Subcutaneous abdominal adipose tissue (tissue), 5 donors: ENCODE results near the gene KREMEN1.

Experiments used
- H3K27ac ChIP-seq: one replicate; pipeline ENCODE4 v1.7.0; 2013; ENCODE audit warnings: low read depth, mild to moderate bottlenecking, inconsistent platforms, low read length, moderate library complexity
- H3K27me3 ChIP-seq, 5 donors: one replicate each; pipeline ENCODE4 v1.7.0; 2013; ENCODE audit warnings: low read length in 5 of 5, inconsistent platforms in 1 of 5; ENCODE audit not compliant: control insufficient read depth in 5 of 5, insufficient read depth in 4 of 5
- H3K36me3 ChIP-seq, 5 donors: one replicate each; pipeline ENCODE4 v1.7.0; 2013; ENCODE audit warnings: low read length in 5 of 5; ENCODE audit not compliant: control insufficient read depth in 5 of 5, insufficient read depth in 5 of 5
- H3K4me1 ChIP-seq, 5 donors: one replicate each; pipeline ENCODE4 v1.7.0; 2013; ENCODE audit warnings: low read length in 5 of 5, mild to moderate bottlenecking in 3 of 5, moderate library complexity in 1 of 5; ENCODE audit not compliant: control insufficient read depth in 5 of 5, insufficient read depth in 5 of 5
- H3K4me3 ChIP-seq, 5 donors: one replicate each; pipeline ENCODE4 v1.7.0; 2013; ENCODE audit warnings: low read length in 5 of 5, low read depth in 1 of 5
- H3K9ac ChIP-seq, 5 donors: one replicate each; pipeline ENCODE4 v1.7.0; 2013; ENCODE audit warnings: low read length in 5 of 5, mild to moderate bottlenecking in 4 of 5, moderate library complexity in 3 of 5
- H3K9me3 ChIP-seq, 5 donors: one replicate each; pipeline ENCODE4 v1.7.0; 2013; ENCODE audit warnings: low read length in 5 of 5; ENCODE audit not compliant: control insufficient read depth in 5 of 5
- donor health status: healthy.
- donor health status: healthy.
- donor health status: healthy.
- donor health status: healthy.
- donor health status: healthy.

The KREMEN1 gene

DNA sequence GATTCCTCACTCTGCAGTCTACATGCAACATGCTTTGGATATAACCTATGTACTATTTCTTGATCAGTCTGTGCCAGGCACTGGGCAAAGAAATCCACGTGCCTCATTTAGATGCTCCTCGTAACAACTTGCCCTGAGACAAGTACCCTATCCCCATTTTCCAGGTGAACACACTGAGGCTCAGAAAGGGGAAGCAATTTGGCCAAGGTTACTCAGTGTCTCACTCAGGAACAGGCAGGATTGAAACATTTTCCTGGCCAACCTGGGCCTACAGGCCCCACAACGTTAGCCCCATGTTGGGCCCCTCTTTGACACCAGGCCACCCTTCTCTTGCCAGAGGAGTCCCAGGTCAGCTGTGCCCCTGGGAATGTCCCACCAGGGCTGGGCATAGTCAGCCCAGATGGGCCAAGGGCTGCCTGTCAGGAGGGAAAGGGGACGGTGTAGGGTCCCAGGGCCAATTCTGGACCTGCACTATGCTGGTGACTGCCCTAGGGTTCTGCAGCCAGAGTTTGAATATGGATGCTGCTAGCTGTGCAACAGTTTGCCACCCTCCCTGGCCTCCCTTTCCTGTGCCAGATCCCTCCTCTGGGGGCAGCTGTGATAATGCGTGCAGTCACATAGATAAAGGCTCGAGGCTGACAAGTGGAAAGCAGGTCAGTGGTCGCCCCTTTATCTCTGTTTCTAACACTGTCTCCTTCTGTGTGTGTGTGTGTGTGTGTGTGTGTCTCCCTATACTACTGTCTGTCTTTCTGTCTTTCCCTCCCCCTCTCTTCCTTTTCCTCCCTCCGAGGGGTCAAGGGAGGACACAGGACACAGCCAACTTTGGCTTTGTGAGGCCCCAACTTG, 122.5 kb downstream of the KREMEN1 start:
- H3K9me3 ChIP-seq, result peaks cover 0 to 2% (median 0%) of the 10 kb centered on the region in 5 donors

GRCh38 chr22:29195964-29196666, 123.3 kb downstream of the KREMEN1 start:
- no peaks in the 10 kb centered on the region for H3K36me3 ChIP-seq
- no peak overlapping the region for H3K27ac ChIP-seq
- no peak overlapping the region for H3K9ac ChIP-seq
- no peak overlapping the region for H3K4me3 ChIP-seq
- no peaks in the 10 kb centered on the region for H3K27me3 ChIP-seq
- H3K9me3 ChIP-seq, result peaks cover 0 to 2% (median 0%) of the 10 kb centered on the region in 5 donors
- peaks cover 0 to 4% (median 0%) of the 10 kb centered on the region in 5 donors for H3K4me1 ChIP-seq

More for the DNA sequence above, 122.5 kb downstream of the KREMEN1 start:
- Histone ChIP-seq H3K4me1 (peaks cover 0 to 4% (median 0%) of the 10 kb centered on the region in 5 donors), H3K27ac (no peak overlapping the region), H3K27me3 (no peaks in the 10 kb centered on the region), H3K4me3 (no peak overlapping the region), H3K36me3 (no peaks in the 10 kb centered on the region), H3K9ac (no peak overlapping the region)

GRCh38 chr22:29197096-29197495, 124.3 kb downstream of the KREMEN1 start:
- Histone ChIP-seq H3K27me3 (no peaks in the 10 kb centered on the region), H3K4me1 (peaks cover 0 to 9% (median 7%) of the 10 kb centered on the region in 5 donors), H3K9me3 (peaks cover 0 to 2% (median 0%) of the 10 kb centered on the region in 5 donors), H3K9ac (no peak overlapping the region), H3K36me3 (no peaks in the 10 kb centered on the region), H3K4me3 (no peak overlapping the region), H3K27ac (no peak overlapping the region)

- no peak overlapping the region for H3K4me3 ChIP-seq
- peaks cover 0 to 2% (median 0%) of the 10 kb centered on the region in 5 donors for H3K9me3 ChIP-seq
- H3K27ac ChIP-seq, result no peak overlapping the region
- H3K9ac ChIP-seq, result no peak overlapping the region
- H3K27me3 ChIP-seq, result no peaks in the 10 kb centered on the region
- H3K36me3 ChIP-seq, result no peaks in the 10 kb centered on the region
- peaks cover 0 to 20% (median 15%) of the 10 kb centered on the region in 5 donors for H3K4me1 ChIP-seq
Observed at GRCh38 chr22:29198240-29198639, 125.4 kb downstream of the KREMEN1 start.

GRCh38 chr22:29199702-29200400, 127.0 kb downstream of the KREMEN1 start:
- Histone ChIP-seq H3K4me1 (peaks cover 0 to 24% (median 15%) of the 10 kb centered on the region in 5 donors), H3K9ac (no peak overlapping the region), H3K4me3 (no peak overlapping the region), H3K27ac (no peak overlapping the region), H3K9me3 (no peaks in the 10 kb centered on the region), H3K27me3 (no peaks in the 10 kb centered on the region), H3K36me3 (no peaks in the 10 kb centered on the region)

DNA sequence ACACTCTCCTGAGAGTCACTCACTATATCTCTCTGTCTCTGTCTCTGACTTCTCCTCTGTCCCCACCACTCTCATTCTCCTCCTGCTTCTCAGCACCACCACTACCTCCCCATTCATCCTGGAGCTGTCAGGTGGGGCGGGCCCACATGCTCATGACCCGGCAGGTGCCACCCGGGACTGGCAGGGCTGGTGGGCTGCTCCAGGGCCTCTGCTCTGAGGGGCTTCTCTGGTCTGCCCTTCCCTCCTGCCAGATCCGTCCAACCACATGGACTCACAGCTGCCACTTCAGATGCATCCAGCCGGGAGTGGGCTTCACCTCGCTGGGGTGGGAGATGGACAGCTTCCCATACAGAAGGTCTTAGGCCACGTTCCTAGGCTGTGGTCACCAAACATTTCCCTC, 128.1 kb downstream of the KREMEN1 start:
- H3K27ac ChIP-seq, result no peak overlapping the region
- H3K9ac ChIP-seq, result no peak overlapping the region
- no peaks in the 10 kb centered on the region for H3K9me3 ChIP-seq
- H3K4me1 ChIP-seq, result peaks cover 0 to 31% (median 19%) of the 10 kb centered on the region in 5 donors
- H3K27me3 ChIP-seq, result no peaks in the 10 kb centered on the region
- no peak overlapping the region for H3K4me3 ChIP-seq
- H3K36me3 ChIP-seq, result no peaks in the 10 kb centered on the region

- H3K36me3 ChIP-seq, result no peaks in the 10 kb centered on the region
- H3K27me3 ChIP-seq, result peaks cover 0 to 8% (median 6%) of the 10 kb centered on the region in 5 donors
- H3K9ac ChIP-seq, result no peak overlapping the region
- no peak overlapping the region for H3K4me3 ChIP-seq
- no peak overlapping the region for H3K27ac ChIP-seq
- peaks cover 0 to 38% (median 25%) of the 10 kb centered on the region in 5 donors for H3K4me1 ChIP-seq
- H3K9me3 ChIP-seq, result no peaks in the 10 kb centered on the region
Observed at GRCh38 chr22:29201782-29202181, 128.9 kb downstream of the KREMEN1 start.

DNA sequence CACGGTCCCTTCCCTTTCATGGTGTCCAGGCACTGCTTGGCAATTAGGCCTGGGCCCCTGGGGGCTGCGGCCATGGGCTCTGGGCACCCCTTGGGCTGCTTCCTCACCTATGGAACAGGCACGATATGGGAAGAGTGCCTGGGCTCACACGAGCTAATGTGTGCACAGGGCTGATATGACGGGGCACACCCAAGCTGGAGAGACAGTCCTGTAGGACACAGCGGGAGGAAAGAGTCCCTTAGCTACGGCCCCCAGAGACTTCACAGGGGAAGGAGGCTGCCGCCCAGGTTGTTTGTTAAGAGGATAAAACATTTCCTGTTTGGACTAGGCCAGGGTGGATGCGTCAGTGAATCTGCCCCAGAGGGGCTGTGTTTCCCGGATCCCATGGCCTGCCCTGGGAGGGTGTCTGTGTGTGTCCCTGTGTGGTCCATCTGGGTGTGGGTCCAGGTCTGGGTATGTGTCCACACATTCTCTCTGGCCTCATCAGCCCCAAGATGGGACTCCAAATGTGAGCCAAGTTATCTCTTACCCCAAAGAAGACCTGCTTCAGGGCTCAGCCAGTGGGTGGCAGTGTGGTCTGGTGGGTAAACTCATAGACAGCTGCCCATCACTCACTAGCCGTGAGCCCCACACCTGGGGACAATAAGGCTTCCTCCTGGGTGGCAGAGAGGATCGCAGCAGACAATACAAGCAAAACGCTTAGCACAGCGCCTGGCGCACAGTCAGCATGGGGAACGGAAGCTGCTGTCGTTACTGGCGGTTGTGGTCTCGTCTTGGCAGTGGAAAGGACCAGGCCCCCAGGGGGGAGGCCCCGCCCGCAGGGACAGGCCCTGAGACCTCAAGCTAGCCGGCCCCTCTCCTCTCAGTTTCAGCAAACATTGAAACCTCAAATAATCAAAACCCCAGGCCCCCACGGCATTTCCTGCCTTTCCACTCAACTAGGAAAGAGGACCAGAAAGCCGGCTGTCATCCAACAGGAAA, 129.7 kb downstream of the KREMEN1 start:
- Histone ChIP-seq H3K4me1 (peaks cover 0 to 38% (median 25%) of the 10 kb centered on the region in 5 donors), H3K9ac (peak overlapping the region in 1 of 5 donors; percentile 36), H3K36me3 (no peaks in the 10 kb centered on the region), H3K4me3 (no peak overlapping the region), H3K27me3 (peaks cover 0 to 9% (median 6%) of the 10 kb centered on the region in 5 donors), H3K27ac (no peak overlapping the region), H3K9me3 (no peaks in the 10 kb centered on the region)
